ENCODE results near the gene LAMA2. TPM values are rescaled to one million over a fixed set of nuclear protein-coding genes. Genes with fewer than 3 reads are reported as not detected.

Gene LAMA2
- total RNA-seq, 1 donor from 2014 or later = 320 TPM

DNA sequence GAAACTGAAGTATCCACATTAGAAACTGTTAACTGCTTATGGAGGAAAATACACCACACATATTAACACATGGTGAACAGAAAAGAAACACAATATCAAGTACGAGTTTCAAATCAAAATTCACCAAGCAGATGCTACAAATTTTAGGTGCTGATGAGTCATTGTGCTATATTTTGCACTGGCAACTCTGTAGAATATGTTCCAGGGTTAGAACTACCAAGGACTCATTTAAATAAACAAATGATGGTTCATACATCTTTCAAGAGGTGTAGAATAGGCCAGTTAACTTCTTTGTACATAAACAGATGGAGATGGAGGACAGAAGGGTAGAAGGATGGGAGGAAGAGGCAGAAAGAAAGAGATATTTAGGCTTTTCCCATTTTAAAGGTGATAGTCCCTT, 642.1 kb downstream of the LAMA2 start:
- no peak for DNase-seq

DNA sequence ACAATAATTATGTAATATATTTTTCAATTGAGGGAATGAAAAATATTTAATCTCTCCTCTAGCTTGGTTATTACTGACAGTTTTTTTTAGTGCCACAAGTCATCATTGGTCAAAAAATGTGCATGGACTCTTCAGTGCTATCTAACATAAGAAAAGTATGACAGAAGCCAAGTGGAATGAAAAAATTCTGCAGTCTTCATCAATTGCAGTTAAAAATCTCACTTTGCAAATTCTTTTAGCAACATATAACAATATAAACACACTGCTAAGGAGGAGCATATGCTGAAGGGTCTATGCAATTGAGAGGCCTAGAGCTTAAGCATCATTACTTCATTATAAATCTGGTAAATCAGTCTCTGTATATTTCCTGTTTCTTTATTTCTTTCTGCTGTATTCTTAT, 652.0 kb downstream of the LAMA2 start:
- no peak for DNase-seq

DNA sequence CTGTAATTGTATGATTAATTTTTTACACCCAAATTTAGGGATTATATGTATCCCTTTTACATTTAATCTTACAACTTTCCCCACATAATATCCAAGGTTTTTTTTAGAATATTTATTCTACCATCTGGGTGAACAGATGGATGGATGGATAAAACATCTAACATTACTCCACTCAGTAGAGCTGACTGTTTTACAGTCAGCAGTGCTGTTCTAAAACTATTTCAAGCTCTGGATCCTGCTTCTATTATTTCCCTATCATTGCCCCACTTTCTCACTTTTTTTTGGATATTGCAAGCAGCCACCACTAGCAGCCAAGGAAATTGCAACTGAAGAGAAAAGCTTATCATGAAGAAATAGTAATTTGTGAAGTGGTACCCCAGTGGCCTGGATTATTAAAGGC, 653.3 kb downstream of the LAMA2 start:
- DNase-seq = no peak

DNA sequence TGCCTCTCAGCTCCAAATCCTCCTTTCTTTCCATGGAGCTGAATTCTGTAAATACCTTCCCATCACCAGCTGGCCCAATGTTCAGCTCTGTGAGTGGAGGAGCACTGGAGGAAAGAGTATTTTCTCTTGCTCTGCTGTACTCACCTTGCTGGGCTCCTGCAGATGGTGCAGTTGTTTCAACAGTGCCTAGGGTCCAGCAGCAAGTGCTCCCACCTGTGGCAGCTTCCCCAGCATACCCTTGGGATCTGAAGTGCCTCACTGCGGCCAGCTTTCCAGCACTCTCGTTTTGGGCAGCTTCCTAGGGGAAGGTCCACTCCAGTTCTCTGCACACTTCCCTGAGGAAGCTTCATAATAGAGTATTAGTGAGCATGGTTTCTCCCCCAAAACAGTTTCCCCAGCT, 656.1 kb downstream of the LAMA2 start:
- no peak for DNase-seq

DNA sequence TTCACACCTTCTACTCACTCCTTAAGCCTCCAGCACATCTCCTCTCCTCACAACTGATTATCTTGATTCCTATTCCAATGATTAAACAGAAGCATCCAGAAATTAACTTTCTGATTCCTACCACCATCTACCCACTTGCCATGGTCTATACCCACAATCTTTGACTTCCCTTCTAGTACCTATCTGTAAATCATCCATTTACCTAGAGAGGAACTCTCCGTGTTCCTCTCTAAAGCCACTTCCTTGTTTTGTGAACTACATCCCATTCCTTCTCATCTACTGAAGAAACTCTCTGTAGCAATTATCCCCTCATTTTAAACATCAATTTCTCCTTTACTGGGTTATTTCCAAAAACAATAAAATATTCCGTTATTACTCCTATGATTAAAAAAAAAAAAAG, 659.8 kb downstream of the LAMA2 start:
- DNase-seq = no peak

DNA sequence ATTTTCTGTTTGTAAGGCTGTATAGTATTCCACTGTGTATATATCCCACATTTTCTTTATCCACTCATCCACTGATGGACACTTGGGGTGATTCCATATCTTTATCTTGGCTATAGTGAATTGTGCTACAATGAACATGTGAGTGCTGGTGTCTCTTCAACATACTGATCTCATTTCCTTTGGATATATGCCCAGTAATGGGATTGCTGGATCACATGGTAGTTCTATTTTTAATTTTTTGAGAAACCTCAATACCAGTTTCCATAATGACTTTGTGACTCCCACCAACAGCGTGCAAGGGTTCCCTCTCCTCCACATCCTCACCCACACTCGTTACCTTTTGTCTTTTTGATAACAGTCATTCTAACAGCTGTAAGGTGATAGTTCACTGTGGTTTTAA, 661.0 kb downstream of the LAMA2 start:
- DNase-seq = no peak

DNA sequence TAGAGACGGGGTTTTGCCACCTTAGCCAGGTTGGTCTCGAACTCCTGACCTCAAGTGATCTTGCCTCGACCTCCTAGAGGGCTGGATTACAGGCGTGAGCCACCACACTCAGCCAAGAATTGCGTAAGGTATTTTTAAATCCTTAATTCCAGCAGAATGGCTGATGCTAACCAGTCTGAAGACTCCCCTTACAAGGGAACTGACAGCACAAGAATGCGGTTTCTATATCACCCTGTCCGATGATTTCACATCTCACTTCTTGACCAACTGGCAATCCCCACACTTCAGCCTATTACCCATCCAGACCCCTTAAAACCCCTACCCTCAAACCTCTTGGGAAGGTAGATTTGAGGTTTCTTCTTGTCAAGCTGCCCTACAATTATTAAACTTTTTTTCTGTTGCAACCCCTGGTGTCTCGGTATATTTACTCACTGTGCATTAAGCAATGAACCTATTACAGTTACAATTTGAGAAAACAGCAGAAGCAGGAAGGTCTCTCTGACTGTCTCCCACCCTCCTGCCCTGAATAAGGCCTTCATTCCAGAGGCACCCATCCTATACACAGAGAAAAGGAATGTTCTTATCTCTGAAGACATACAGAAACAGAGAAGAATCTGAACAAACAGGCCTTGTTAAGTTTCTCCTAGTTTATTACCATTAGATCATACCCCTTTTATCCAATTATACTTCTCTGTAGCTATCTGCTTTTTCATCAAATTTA, 662.1 kb downstream of the LAMA2 start:
- DNase-seq = no peak

DNA sequence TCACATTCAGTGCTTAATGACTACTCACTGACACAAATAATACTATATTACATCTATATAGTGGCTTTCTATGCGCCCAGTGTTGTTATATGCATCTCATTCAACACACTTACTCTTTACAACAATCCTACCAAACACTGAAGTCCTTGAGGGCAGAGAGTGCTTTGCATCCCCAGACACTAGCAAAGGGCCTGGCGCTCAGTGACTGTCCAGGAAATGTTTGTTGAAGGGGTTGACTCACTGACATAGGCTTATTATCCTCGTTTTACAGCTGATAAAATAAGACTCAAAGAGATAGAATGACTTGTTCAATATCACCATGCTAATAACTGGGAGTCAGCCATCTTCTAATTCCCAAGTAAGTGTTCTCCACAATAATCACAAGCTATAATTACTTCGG, 663.8 kb downstream of the LAMA2 start:
- no peak for DNase-seq

DNA sequence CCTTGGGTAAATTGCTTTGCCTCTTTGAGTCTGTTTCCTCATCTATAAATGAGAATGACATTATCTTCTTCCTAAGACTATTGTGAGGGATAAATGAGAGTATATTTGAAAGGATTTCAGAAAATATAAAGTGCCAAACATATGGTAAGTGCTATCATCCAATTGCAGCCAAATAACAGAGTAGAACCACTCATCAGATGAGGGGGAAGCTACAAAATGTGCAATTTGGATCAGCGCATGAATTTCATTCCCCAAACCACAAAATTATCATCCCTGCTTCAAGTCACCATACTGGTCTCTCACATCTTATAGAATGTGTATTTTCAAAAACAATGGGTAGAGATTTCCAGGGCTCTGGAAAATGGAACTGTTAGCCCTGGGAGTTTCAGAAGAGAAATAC, 668.5 kb downstream of the LAMA2 start:
- DNase-seq = no peak

DNA sequence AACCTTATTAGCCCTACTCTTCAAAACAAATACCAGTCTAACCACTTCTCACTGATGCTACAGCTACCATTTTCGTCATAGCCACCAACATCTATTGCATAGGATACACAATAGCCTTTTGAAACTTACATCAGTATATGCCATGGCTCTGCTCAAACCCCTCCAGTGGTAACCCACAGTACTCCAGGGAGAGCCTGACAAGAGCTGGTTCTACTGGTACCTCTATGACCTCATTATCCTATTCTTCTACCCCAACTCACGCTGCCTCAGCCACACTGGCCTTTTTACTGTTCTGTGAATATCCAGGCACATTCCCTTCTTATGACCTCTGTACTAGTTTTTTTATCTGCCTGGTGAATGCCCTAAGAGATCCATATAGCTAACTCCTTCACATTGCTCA, 669.5 kb downstream of the LAMA2 start:
- DNase-seq = no peak

DNA sequence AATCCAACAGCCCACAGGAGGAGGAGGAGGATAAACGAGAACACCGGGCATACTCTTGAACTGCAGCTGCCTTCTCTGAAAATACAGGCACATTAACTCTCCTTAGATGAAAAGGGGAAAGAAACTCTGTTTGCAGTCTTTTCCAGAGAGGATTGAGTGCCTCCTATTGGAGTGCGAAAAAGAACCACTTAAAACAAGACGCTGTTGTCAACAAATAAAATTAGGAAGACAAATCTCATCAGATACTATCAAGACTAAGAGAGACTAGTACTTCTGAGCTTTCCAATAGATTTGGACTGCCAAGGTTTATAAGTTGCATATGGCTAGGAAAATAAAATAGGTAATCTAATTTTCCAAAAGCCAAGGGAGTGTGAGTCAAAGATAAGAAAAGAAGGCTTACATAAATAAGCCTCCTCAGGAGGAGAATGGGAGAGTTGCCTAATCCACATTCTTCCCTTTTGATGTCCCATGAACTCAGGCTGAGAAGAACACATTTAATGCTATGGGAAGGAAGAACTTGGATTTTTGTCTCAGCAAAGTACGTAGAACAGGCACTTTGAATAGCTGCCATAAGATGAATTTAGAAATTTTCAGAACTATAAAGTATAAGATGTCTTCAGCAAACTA, 672.4 kb downstream of the LAMA2 start:
- DNase-seq = no peak

DNA sequence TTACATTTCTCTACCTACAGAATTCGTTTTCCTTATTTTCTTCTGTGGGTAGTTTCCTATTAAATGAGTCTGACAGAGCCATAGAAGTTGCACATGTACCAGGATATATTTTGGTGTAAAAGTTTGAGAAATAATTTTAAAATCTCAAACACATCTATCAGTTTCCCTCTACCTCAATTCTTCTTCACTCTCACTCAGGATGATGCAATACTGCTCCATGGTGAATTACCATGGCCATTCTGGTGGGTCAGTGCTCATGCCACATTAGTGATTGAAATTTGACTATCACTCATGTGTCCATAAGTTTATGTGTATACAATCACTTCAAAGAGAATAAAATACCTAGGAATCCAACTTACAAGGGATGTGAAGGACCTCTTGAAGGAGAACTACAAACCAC, 675.3 kb downstream of the LAMA2 start:
- no peak for DNase-seq

DNA sequence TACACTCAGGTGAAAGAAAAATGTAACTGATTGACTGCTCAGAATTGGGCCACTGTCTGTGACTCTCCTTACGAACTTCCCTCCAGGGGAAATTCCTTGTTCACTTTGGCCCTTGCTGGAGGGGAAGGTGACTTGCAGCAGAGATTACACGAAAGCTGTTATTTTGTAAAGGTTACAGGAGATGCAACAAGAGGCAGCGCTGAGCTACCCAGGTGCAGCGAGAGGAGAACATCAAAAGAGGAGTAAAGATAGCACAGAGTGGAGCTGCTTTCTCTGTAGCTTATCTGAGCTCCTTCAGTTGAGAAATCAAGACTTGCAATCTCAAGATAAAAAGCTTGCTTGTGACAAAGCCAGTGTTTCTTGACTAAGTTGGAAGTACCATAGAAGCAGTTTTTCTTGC, 682.4 kb downstream of the LAMA2 start:
- no peak for DNase-seq

DNA sequence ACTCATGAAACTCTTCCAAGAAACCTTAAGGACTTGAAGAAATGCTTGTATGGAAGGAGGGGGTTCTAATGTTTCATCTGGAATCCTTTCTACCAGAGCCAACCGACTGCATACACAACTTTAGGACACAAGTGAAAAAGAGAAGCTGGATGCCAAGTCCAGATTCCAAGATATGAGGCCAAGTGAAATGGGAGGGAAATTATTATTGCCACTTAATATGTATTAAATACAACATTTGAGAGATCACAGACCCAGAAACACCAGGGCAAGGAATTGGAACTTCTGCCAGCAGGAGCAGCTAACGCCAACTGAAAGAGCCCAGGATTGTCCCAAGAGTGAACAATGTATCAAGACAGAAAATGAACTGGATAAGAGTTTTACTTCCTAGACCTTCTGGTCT, 682.9 kb downstream of the LAMA2 start:
- DNase-seq = peak; percentile 58

Small RNAs within 50 kb of the gene (small RNA-seq; reads per million reads assigned to genes)
- gene RNU6-861P (ENCODE audit: low replicate concordance) = not detected

Measured in tongue (tissue), 3 donors.